ENCODE results near the gene FRMPD1.

- TF ChIP-seq POLR2A (IDR thresholded peaks at IDR 0.05; ENCODE audit: low read length) = no peak
- no peak for TF ChIP-seq GATA1 (IDR thresholded peaks at IDR 0.05; ENCODE audit: low read depth, low read length)
Observed at GRCh38 chr9:37626708-37627292, 24.0 kb upstream of the FRMPD1 start.

All from erythroblast (primary cell).